Stomach (tissue), 9 donors: Measurements from ENCODE around the gene MYO10. TPM values are rescaled to one million over a fixed set of nuclear protein-coding genes. Genes with fewer than 3 reads are reported as not detected.

ENCODE experiments used
- DNase-seq, 2 donors: peaks; one replicate each; pipeline versions ENCODE4 v3.0.0 to v3.0.0-alpha.2; 2013 to 2019
- H3K27ac ChIP-seq, 5 donors: fragments of 200-600 bp in 4 of 5; sonication (generic) in 4 of 5; one replicate each; pipeline ENCODE4 v1.5.1; 2013 to 2019; ENCODE audit warnings: mild to moderate bottlenecking in 1 of 5, moderate library complexity in 1 of 5
- H3K27me3 ChIP-seq, 3 donors: fragments of 200-600 bp; sonication (generic); one replicate each; pipeline ENCODE4 v1.5.1; 2017 to 2019; ENCODE audit warnings: mixed run types in 1 of 3
- H3K36me3 ChIP-seq, 4 donors: fragments of 200-600 bp; sonication (generic); 1 replicate in 3 of 4; 2 replicates in 1 of 4; pipeline ENCODE4 v1.5.1; 2016 to 2019
- H3K4me1 ChIP-seq, 4 donors: fragments of 200-600 bp; sonication (generic); one replicate each; pipeline ENCODE4 v1.5.1; 2016 to 2019
- H3K4me3 ChIP-seq, 4 donors: fragments of 200-600 bp; sonication (generic) in 3 of 4; one replicate each; pipeline ENCODE4 v1.5.1; 2016 to 2019; ENCODE audit warnings: mild to moderate bottlenecking in 1 of 4
- H3K9me3 ChIP-seq, 4 donors: fragments of 200-600 bp; sonication (generic); one replicate each; pipeline ENCODE4 v1.5.1; 2016 to 2019
- CTCF ChIP-seq, 7 experiments: fragments of 450-650 bp in 4 of 7; fragments of 200-600 bp in 3 of 7; sonication (generic) in 3 of 7; IDR thresholded peaks; one replicate each; pipeline ENCODE4 v1.5.1; 2016 to 2019; ENCODE audit warnings: antibody characterized with exemption in 7 of 7, control low read depth in 2 of 7, mild to moderate bottlenecking in 1 of 7
- EP300 ChIP-seq: sonication (generic); formaldehyde crosslinking; IDR thresholded peaks from one replicate; pipeline ENCODE4 v1.6.1; 2017; ENCODE audit warnings: antibody characterized with exemption
- POLR2A ChIP-seq, 4 donors: fragments of 450-650 bp; IDR thresholded peaks; one replicate each; pipeline ENCODE4 v1.6.1; 2016; ENCODE audit warnings: antibody characterized with exemption in 4 of 4, control low read depth in 2 of 4, mild to moderate bottlenecking in 1 of 4, moderate library complexity in 1 of 4
- POLR2AphosphoS5 ChIP-seq, 3 donors: sonication (generic); formaldehyde crosslinking; IDR thresholded peaks; one replicate each; pipeline ENCODE4 v1.6.1; 2016; ENCODE audit warnings: antibody characterized with exemption in 3 of 3
- WGBS, 5 donors: extraction: QIAGEN DNeasy Blood & Tissue Kit in 3 of 5; methylation state at CpG; one replicate each; pipeline versions ENCODE4 v1.1.5 to v1.1.7; 2013 to 2018; 5-methylcytosine and 5-hydroxymethylcytosine counted together
- intact Hi-C: fragments of 100-400 bp; cut with DNase I; formaldehyde crosslinking; loops from one replicate; pipeline ENCODE4 v1.15.1; 2023; ENCODE audit warnings: low total_unique reads
- polyA plus RNA-seq, 3 donors: library from polyadenylated mRNA; stranded (reverse); fragments of 200-250 nt; gene quantifications; one replicate each; pipeline ENCODE4 v1.2.3, GENCODE V29; 2013
- total RNA-seq, 5 donors: library from RNA; depleted of rRNA; stranded (reverse); fragments of >200 nt; gene quantifications; one replicate each; pipeline versions ENCODE4 v1.1.0 to v1.2.3, GENCODE V29; 2014 to 2016
- donor health status: healthy with polysubstance abuse.
- donor health status: Bipolar disorder and iron deficiency.
- donor health status: healthy.

MYO10 gene
- total and polyA plus RNA-seq, 8 donors, result 6.8 to 233 (median 76.5) TPM

DNA sequence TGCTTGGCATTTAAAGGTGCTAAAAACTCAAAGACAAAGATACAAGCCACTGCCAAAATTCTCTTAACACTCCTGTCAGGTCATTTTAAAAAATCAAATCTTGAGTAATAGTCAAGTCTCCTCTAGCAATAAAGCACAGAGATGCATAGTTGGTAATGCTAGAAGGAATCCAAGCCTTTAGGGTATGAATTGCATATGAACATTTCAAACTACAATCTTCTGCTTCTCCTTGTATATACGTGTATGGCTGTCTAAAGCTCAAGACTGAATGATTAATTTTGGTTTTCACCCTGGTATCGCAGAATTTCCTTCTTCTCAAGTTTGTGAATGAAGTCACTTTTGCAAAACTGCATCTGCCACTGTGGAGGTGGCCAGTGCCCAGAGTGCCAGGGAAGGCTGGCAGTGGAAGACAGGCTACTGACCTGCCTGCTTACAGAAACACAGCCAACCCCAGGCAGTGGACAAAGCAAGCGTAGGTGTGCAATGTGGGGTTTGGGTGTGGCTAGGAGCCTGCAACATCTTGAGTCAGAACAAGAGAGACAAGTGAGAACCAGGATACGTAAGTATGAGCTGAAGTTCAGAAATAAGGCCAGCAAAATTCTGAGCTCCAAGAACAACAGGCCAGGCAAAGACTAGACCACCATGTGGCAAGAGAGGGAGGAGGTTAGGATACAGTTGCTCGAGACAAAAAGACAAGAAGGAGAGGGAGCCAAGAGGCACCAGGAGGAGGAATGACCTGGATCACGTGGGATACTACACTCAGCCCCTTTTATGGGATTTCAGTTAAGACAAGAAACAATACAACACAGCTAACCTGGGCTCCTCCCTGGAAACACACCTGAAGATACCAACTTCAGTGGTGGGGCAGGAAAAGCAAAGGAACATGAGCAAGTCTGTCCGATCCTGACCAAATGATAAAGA is 22.6 kb downstream of the MYO10 start:
- Histone ChIP-seq H3K4me1 (peaks cover 22 to 81% (median 57%) of the 10 kb centered on the region in 4 donors), H3K27ac (peak overlapping the region; percentile 13 to 69 (median 64)), H3K27me3 (no peaks in the 10 kb centered on the region), H3K9me3 (no peaks in the 10 kb centered on the region), H3K4me3 (no peak overlapping the region), H3K36me3 (peaks cover 0 to 3% (median 0%) of the 10 kb centered on the region in 4 donors)
- intact Hi-C loops, result no loop called here
- DNase-seq, result peak in 1 of 2 donors; percentile 60
- WGBS, 5 donors, result 30 to 54% (median 35%) methylated on average over 7 of the region's 7 CpGs
- TF ChIP-seq EP300 (no peak), POLR2AphosphoS5 (IDR thresholded peaks at IDR 0.05) (no peak), POLR2A (IDR thresholded peaks at IDR 0.05) (no peak), CTCF (IDR thresholded peaks at IDR 0.05) (no peak)

GRCh38 chr5:16912080-16912479 is 24.0 kb downstream of the MYO10 start:
- Histone ChIP-seq H3K27ac (peak overlapping the region in 2 of 5 donors; percentile 64 to 69), H3K4me3 (no peak overlapping the region), H3K9me3 (no peaks in the 10 kb centered on the region), H3K4me1 (peaks cover 22 to 78% (median 55%) of the 10 kb centered on the region in 4 donors), H3K36me3 (peaks cover 0 to 3% (median 0%) of the 10 kb centered on the region in 4 donors), H3K27me3 (no peaks in the 10 kb centered on the region)
- 76 to 83% (median 81%) methylated on average over 6 of the region's 6 CpGs for WGBS, 5 donors
- intact Hi-C loops, result no loop called here
- TF ChIP-seq POLR2A (IDR thresholded peaks at IDR 0.05) (no peak), CTCF (IDR thresholded peaks at IDR 0.05) (no peak), POLR2AphosphoS5 (IDR thresholded peaks at IDR 0.05) (no peak), EP300 (no peak)
- DNase-seq, result no peak

- no peaks in the 10 kb centered on the region for H3K27me3 ChIP-seq
- TF ChIP-seq EP300 (no peak), POLR2AphosphoS5 (IDR thresholded peaks at IDR 0.05) (no peak), CTCF (IDR thresholded peaks at IDR 0.05) (no peak)
- H3K27ac ChIP-seq, result peak overlapping the region in 2 of 5 donors; percentile 47 to 49
- no peak overlapping the region for H3K4me3 ChIP-seq
- H3K36me3 ChIP-seq, result no peaks in the 10 kb centered on the region
- DNase-seq, result no peak
- H3K4me1 ChIP-seq, result peaks cover 23 to 85% (median 52%) of the 10 kb centered on the region in 4 donors
- 48 to 55% (median 51%) methylated on average over 7 of the region's 7 CpGs for WGBS, 5 donors
- intact Hi-C loops, result no loop called here
- H3K9me3 ChIP-seq, result no peaks in the 10 kb centered on the region
Measured at GRCh38 chr5:16909464-16909863, 26.6 kb downstream of the MYO10 start.

- TF ChIP-seq EP300, result no peak
- no peak for TF ChIP-seq POLR2A (IDR thresholded peaks at IDR 0.05)
- TF ChIP-seq POLR2AphosphoS5 (IDR thresholded peaks at IDR 0.05), result no peak
- no peak for TF ChIP-seq CTCF (IDR thresholded peaks at IDR 0.05)
- intact Hi-C loops, result no loop called here
- peak overlapping the region in 1 of 5 donors; percentile 86 for H3K27ac ChIP-seq
- no peaks in the 10 kb centered on the region for H3K27me3 ChIP-seq
- WGBS, 5 donors, result 58 to 75% (median 69%) methylated on average over 4 of the region's 4 CpGs
- no peaks in the 10 kb centered on the region for H3K9me3 ChIP-seq
- DNase-seq, result no peak
- peaks cover 29 to 85% (median 54%) of the 10 kb centered on the region in 4 donors for H3K4me1 ChIP-seq
- no peak overlapping the region for H3K4me3 ChIP-seq
- H3K36me3 ChIP-seq, result no peaks in the 10 kb centered on the region
Measured at GRCh38 chr5:16907270-16907669, 28.8 kb downstream of the MYO10 start.
